CD4-positive, CD25-positive, alpha-beta regulatory T cell (primary cell): ENCODE results near the gene ATP6V1E1. TPM values are rescaled to one million over a fixed set of nuclear protein-coding genes. Genes with fewer than 3 reads are reported as not detected.
"Not testable (repeated sequence)": the region's sequence is repeated elsewhere in the genome, so short reads cannot be mapped to it uniquely, and the experiment has no call there.

Experiments used
- ATAC-seq, 2 donors: fragments of 150-1000 bp; cut with Tn5 transposase; one replicate each; pipeline ENCODE4 v1.10.0; 2021; ENCODE audit warnings: low read depth in 2 of 2, moderate number of reproducible peaks in 2 of 2, moderate library complexity in 1 of 2
- DNase-seq, 3 donors: peaks; one replicate each; pipeline versions ENCODE4 v3.0.0 to v3.0.0-alpha.2; 2012 to 2022; ENCODE audit warnings: mixed read lengths in 1 of 3
- H3K27ac ChIP-seq: one replicate; pipeline ENCODE4 v1.7.0; 2013; ENCODE audit warnings: mild to moderate bottlenecking, low read length; ENCODE audit not compliant: insufficient read depth, poor library complexity, severe bottlenecking
- H3K27me3 ChIP-seq: one replicate; pipeline ENCODE4 v1.7.0; 2013; ENCODE audit warnings: low read length; ENCODE audit not compliant: control insufficient read depth, insufficient read depth
- H3K36me3 ChIP-seq: one replicate; pipeline ENCODE4 v1.7.0; 2013; ENCODE audit warnings: mild to moderate bottlenecking, low read length, moderate library complexity; ENCODE audit not compliant: control insufficient read depth, insufficient read depth
- H3K4me1 ChIP-seq: 2 replicates; pipeline ENCODE4 v1.7.0; 2013; ENCODE audit warnings: mild to moderate bottlenecking, low read length; ENCODE audit not compliant: insufficient read depth, control insufficient read depth, poor library complexity, severe bottlenecking
- H3K4me3 ChIP-seq: one replicate; pipeline ENCODE4 v1.7.0; 2013; ENCODE audit warnings: low read depth, mild to moderate bottlenecking, low read length, moderate library complexity
- H3K9me3 ChIP-seq, 2 experiments: 1 replicate in 1 of 2; 2 replicates in 1 of 2; pipeline ENCODE4 v1.7.0; 2013; ENCODE audit warnings: low read length in 2 of 2, mild to moderate bottlenecking in 1 of 2, moderate library complexity in 1 of 2; ENCODE audit not compliant: control insufficient read depth in 2 of 2
- H3K27ac Mint-ChIP-seq, 3 donors: one replicate each; pipeline ENCODE4 v1.8.0; 2020 to 2022; ENCODE audit warnings: mild to moderate bottlenecking in 3 of 3, mixed read lengths in 3 of 3, moderate library complexity in 2 of 3
- H3K27me3 Mint-ChIP-seq: one replicate; pipeline ENCODE4 v1.8.0; 2022; ENCODE audit warnings: mild to moderate bottlenecking, mixed read lengths
- H3K36me3 Mint-ChIP-seq: one replicate; pipeline ENCODE4 v1.8.0; 2020; ENCODE audit warnings: mixed read lengths
- H3K4me1 Mint-ChIP-seq, 4 donors: one replicate each; pipeline ENCODE4 v1.8.0; 2020 to 2022; ENCODE audit warnings: mixed read lengths in 4 of 4, mild to moderate bottlenecking in 1 of 4
- H3K4me3 Mint-ChIP-seq, 4 donors: one replicate each; pipeline ENCODE4 v1.8.0; 2020 to 2022; ENCODE audit warnings: mild to moderate bottlenecking in 4 of 4, mixed read lengths in 4 of 4, moderate library complexity in 3 of 4
- H3K9me3 Mint-ChIP-seq, 7 donors: one replicate each; pipeline ENCODE4 v1.8.0; 2020 to 2022; ENCODE audit warnings: mixed read lengths in 7 of 7, mild to moderate bottlenecking in 3 of 7, moderate library complexity in 2 of 7
- polyA plus RNA-seq, 4 donors: library from polyadenylated mRNA; unstranded; fragments of 300-500 nt; fragmentation: Illumina TruSeq; gene quantifications; one replicate each; pipeline ENCODE4 v1.2.3, GENCODE V29; 2021
- total RNA-seq: library from RNA; stranded (reverse); gene quantifications from one replicate; pipeline ENCODE4 v1.2.3, GENCODE V29; 2022

ATP6V1E1 gene
- total and polyA plus RNA-seq, 5 donors from 2014 or later = 68.6 to 138 (median 124) TPM

GRCh38 chr22:17639247-17639741, 10.7 kb upstream of the ATP6V1E1 start:
- Mint-ChIP-seq H3K27ac (peak overlapping the region; percentile 98 to 100 (median 98)), H3K9me3 (no peaks in the 10 kb centered on the region), H3K4me1 (peaks cover 11 to 43% (median 28%) of the 10 kb centered on the region in 4 donors), H3K36me3 (peaks cover 5% of the 10 kb centered on the region), H3K4me3 (peak overlapping the region; percentile 92 to 98 (median 95)), H3K27me3 (no peaks in the 10 kb centered on the region)
- Histone ChIP-seq H3K4me3 (peak overlapping the region; percentile 99), H3K27ac (peak overlapping the region; percentile 97), H3K4me1 (peaks cover 23% of the 10 kb centered on the region), H3K27me3 (no peaks in the 10 kb centered on the region), H3K36me3 (no peaks in the 10 kb centered on the region), H3K9me3 (no peaks in the 10 kb centered on the region)
- DNase-seq = peak; percentile 2 to 61 (median 34)
- ATAC-seq = peak in 1 of 2 donors; percentile 9

- peak within 1 kb of the TSS; percentile 97 for H3K27ac ChIP-seq
- no peaks in the 10 kb centered on the region for H3K27me3 ChIP-seq
- no peaks in the 10 kb centered on the region for H3K36me3 ChIP-seq
- H3K4me3 Mint-ChIP-seq = peak within 1 kb of the TSS; percentile 92 to 98 (median 95)
- H3K36me3 Mint-ChIP-seq = peaks cover 5% of the 10 kb centered on the region
- H3K4me3 ChIP-seq = peak within 1 kb of the TSS; percentile 99
- peak within 1 kb of the TSS; percentile 98 to 100 (median 98) for H3K27ac Mint-ChIP-seq
- H3K9me3 ChIP-seq = no peaks in the 10 kb centered on the region
- DNase-seq (peak; percentile 84 to 94 (median 89)), ATAC-seq (peak; percentile 96 to 97)
- no peaks in the 10 kb centered on the region for H3K9me3 Mint-ChIP-seq
- peaks cover 11 to 43% (median 28%) of the 10 kb centered on the region in 4 donors for H3K4me1 Mint-ChIP-seq
- H3K27me3 Mint-ChIP-seq = no peaks in the 10 kb centered on the region
- peaks cover 23% of the 10 kb centered on the region for H3K4me1 ChIP-seq
Measured at GRCh38 chr22:17638432-17639246, 10.1 kb upstream of the ATP6V1E1 start, which contains the start of gene BCL2L13. Gene BCL2L13, plus strand, starts transcription at chr22:17638757. Its CDS starts 16,955 bp downstream, at chr22:17655712.

- Mint-ChIP-seq H3K27ac (peak overlapping the region; percentile 98 to 100 (median 98)), H3K36me3 (peaks cover 5% of the 10 kb centered on the region), H3K4me3 (peak overlapping the region; percentile 92 to 98 (median 95)), H3K4me1 (peaks cover 11 to 43% (median 28%) of the 10 kb centered on the region in 4 donors), H3K9me3 (no peaks in the 10 kb centered on the region), H3K27me3 (no peaks in the 10 kb centered on the region)
- Histone ChIP-seq H3K4me3 (peak overlapping the region; percentile 99), H3K27ac (peak overlapping the region; percentile 97), H3K36me3 (no peaks in the 10 kb centered on the region), H3K9me3 (no peaks in the 10 kb centered on the region), H3K27me3 (no peaks in the 10 kb centered on the region), H3K4me1 (peaks cover 23% of the 10 kb centered on the region)
- DNase-seq = no peak
- ATAC-seq = peak in 1 of 2 donors; percentile 1
Measured at GRCh38 chr22:17638182-17638431, 9.6 kb upstream of the ATP6V1E1 start.

- Mint-ChIP-seq H3K9me3 (no peaks in the 10 kb centered on the region), H3K4me3 (peak overlapping the region; percentile 92 to 98 (median 95)), H3K27ac (peak overlapping the region; percentile 98 to 100 (median 98)), H3K36me3 (peaks cover under 1% of the 10 kb centered on the region), H3K4me1 (peaks cover 11 to 39% (median 25%) of the 10 kb centered on the region in 4 donors), H3K27me3 (no peaks in the 10 kb centered on the region)
- Histone ChIP-seq H3K9me3 (no peaks in the 10 kb centered on the region), H3K27ac (peak overlapping the region; percentile 97), H3K27me3 (no peaks in the 10 kb centered on the region), H3K4me1 (peaks cover 23% of the 10 kb centered on the region), H3K36me3 (no peaks in the 10 kb centered on the region), H3K4me3 (peak overlapping the region; percentile 99)
- DNase-seq (no peak), ATAC-seq (no peak)
Measured at GRCh38 chr22:17637490-17638181, 9.1 kb upstream of the ATP6V1E1 start.

DNA sequence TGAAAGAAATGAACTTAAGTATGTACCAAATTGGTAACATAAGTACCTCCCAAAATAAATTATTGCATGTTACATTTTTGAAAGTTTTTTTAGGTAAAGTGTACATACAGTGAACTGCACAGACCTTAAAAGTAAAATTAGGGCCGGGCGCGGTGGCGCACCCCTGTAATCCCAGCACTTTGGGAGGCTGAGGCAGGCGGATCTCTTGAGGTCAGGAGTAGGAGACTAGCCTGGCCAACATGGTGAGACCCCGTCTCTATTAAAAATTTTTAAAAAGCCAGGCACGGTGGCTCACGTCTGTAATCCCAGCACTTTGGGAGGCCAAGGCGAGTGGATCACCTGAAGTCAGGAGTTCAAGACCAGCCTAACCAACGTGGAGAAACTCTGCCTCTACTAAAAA, 8.3 kb upstream of the ATP6V1E1 start:
- not testable (repeated sequence) for H3K36me3 ChIP-seq, H3K36me3 Mint-ChIP-seq, H3K27ac ChIP-seq, H3K9me3 ChIP-seq, DNase-seq, H3K4me3 ChIP-seq, H3K27me3 Mint-ChIP-seq, ATAC-seq, H3K9me3 Mint-ChIP-seq, H3K27me3 ChIP-seq
- H3K4me3 Mint-ChIP-seq = peak overlapping the region in 1 of 4 donors; percentile 41
- peaks cover 23% of the 10 kb centered on the region for H3K4me1 ChIP-seq
- H3K4me1 Mint-ChIP-seq = peaks cover 11 to 35% (median 24%) of the 10 kb centered on the region in 4 donors
- peak overlapping the region in 1 of 3 donors; percentile 12 for H3K27ac Mint-ChIP-seq

DNA sequence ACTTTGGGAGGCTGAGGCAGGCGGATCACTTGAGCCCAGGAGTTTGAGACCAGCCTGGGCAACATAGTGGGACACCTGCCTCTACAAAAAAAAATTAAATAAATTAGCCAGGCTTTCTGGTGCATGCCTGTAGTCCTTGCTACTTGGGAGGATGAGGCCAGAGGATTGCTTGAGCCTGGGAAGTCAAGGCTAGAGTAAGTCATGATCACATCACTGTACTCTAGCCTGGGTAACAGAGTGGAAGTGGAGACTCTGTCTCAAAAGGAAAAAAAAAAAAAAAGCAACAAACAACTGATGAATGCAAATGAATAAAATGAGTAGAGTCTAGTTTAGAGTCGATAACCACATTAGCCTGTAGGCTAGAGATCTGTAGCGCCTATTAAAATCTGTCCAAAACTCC, 6.1 kb upstream of the ATP6V1E1 start:
- H3K27me3 Mint-ChIP-seq = no peaks in the 10 kb centered on the region
- Histone ChIP-seq H3K4me1 (peaks cover 15% of the 10 kb centered on the region), H3K9me3 (no peaks in the 10 kb centered on the region), H3K36me3 (no peaks in the 10 kb centered on the region), H3K27ac (no peak overlapping the region), H3K27me3 (no peaks in the 10 kb centered on the region), H3K4me3 (no peak overlapping the region)
- H3K27ac Mint-ChIP-seq = no peak overlapping the region
- H3K4me3 Mint-ChIP-seq = no peak overlapping the region
- H3K36me3 Mint-ChIP-seq = no peaks in the 10 kb centered on the region
- no peaks in the 10 kb centered on the region for H3K9me3 Mint-ChIP-seq
- ATAC-seq (no peak), DNase-seq (no peak)
- peaks cover 11 to 24% (median 16%) of the 10 kb centered on the region in 4 donors for H3K4me1 Mint-ChIP-seq

DNA sequence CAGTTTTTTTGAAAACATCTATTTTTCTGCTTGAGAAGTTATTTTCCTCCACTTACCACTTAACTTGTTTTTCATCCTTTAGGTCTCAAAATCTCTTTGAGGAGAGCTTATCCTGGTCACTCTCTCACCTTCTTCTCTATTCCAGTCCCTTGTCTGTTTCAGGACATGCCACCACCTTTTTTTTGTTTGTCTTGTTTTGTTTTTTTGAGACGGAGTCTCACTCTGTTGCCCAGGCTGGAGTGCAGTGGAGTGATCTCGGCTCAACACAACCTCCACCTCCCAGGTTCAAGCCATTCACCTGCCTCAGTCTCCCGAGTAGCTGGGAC, 5.4 kb upstream of the ATP6V1E1 start:
- Histone ChIP-seq H3K27me3 (no peaks in the 10 kb centered on the region), H3K4me1 (peaks cover 12% of the 10 kb centered on the region), H3K36me3 (no peaks in the 10 kb centered on the region), H3K4me3 (no peak overlapping the region), H3K27ac (no peak overlapping the region), H3K9me3 (no peaks in the 10 kb centered on the region)
- Mint-ChIP-seq H3K4me3 (no peak overlapping the region), H3K9me3 (no peaks in the 10 kb centered on the region), H3K27ac (no peak overlapping the region), H3K36me3 (no peaks in the 10 kb centered on the region), H3K27me3 (no peaks in the 10 kb centered on the region), H3K4me1 (peaks cover 6 to 24% (median 14%) of the 10 kb centered on the region in 4 donors)
- ATAC-seq (no peak), DNase-seq (no peak)
